GM18873 (cell line): ENCODE results near the gene AMBP.

Experiments
- ATAC-seq: cut with Tn5 transposase; IDR thresholded peaks from one replicate; pipeline ENCODE4 v1.9.1; 2021; ENCODE audit warnings: mild to moderate bottlenecking, moderate library complexity, moderate number of reproducible peaks; ENCODE audit not compliant: unreplicated experiment, low FRiP score

The AMBP gene

DNA sequence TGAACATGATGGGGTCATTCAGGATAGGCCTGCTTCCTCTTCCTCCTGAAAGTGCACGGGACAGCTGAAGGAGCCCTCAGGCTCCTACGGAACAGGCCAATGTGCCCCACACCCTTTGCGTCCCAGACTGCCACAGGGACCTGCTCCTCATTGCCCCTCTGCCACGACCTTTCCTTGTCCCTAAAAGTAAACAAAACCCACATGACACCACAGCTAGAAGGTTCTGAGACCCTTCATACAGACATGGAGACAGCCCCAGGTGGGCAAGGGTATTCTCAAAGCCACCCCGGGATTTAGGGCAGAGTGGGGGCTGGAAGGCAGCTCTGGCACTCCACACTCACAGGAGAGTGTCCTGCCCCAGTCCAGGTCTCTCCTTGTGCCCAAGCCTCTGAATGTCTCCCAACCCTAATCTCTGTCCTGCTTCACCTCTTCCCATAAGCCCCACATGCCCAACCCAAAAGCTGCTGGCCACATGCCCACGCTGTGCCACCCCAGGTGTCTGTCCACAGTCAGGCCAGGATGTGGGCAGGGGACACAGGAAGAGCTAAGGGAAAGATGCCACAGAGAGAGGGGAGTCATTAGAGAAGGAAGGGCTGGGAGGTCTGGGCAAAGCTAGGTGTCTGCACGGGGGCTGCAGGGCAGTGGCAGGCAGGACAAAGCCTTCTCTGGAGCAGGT, 800 bp downstream of the AMBP start:
- no peak for ATAC-seq

DNA sequence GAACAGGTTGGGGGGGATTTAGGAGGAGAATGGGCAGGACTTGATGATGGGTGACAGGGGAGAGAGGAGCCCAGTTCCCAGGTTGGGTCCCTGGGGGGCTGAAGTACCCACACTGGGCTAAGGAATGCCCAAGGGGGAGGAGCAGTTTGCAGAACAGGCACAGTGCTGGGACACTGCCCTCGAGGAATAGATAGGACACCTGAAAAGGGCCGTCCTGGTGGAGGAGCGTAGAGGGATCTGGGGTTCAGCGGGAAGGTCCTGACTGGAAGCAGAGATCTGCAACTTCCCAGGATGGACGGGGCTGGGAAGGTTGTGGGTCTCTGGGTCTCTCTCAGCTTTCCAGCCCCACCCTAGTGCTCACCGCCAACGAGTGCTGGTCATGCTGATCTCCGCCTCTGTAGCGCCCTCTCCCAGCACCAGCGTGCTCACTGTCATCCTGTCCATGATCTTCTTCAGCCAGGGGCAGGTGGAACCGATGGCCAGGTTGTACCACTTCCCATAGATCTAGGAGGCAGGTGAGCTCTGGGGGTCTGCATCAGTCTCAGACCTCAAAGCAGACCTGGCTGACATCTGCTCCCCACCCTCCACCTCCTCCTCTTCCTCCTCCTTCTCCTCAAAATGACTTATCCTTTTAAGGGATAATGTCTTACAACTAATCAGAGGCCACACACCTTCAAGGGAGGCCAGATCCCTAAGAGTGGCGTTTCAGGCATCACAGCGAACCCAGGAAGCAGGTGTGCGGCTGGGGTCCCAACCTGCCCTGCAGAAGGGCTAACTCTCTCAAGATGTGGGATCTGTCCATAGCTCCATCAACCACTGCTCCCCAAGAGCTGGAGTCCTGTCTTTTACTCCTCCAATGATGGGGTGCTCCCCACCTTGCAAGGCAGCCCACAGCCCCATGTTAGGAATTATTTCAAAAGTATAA, 1.6 kb downstream of the AMBP start:
- no peak for ATAC-seq

DNA sequence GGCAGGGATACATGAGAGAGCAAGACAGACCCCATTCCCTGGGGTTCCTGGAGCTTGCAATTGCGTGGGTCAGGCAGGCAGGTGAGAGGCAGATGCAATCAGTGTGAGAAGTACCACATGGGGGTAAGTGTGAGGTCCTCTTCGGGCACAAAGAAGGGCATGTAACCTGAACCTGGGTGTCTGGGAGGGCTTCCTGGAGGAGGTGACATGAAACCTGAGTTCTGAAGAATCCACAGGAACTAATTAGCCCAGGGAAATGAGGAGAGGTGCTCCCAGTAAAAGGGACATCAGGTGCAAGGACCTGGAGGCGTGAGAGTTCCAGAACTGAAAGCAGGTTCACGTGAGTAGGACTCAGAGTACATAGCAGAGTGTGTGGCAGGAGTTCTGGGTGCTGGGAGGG, 2.5 kb downstream of the AMBP start:
- no peak for ATAC-seq

DNA sequence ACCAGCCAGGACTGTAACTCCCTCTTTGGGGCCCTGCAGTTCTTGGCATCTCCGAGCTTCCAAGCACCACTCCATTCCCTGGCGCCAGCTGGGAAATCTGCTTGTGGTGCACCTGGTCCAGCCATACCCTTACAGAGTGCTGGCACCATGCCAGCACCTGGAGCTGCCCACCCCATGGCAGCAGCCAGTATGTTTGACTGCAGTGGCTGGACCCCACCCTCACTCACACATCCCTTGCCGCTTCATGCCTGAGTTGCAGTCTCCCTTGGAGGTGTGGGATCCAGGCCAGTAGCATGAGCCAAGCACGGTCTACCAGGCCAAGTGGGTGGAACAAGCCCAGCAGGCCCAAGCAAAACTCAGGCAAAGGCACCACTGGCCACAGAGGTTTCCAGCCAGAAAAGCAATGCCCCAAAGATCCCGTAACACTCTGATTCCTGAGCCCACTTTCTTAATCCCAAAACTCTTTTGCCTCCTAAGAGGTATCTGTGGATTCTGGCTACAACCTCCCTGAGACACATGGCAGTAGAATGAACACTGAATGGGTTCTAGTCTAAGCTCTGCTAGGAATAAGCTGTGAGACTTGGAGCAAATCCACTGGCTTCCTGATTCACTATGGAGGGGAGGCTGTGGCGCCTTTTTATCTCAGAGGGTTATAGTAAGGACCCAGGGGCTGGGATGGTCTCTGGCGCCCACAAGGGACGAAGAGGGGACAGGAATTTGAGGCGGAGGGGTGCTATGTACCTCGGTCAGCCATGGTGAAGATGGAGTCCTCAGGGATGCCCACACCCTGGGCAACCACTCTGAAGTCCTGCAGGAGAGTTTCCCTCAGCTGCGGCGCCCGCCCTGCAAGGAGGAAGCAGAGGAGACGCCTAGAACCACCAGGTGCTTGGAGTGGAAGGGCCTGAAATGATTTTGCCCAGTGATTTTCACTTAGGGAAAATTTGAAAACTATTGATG, 5.6 kb downstream of the AMBP start:
- no peak for ATAC-seq

DNA sequence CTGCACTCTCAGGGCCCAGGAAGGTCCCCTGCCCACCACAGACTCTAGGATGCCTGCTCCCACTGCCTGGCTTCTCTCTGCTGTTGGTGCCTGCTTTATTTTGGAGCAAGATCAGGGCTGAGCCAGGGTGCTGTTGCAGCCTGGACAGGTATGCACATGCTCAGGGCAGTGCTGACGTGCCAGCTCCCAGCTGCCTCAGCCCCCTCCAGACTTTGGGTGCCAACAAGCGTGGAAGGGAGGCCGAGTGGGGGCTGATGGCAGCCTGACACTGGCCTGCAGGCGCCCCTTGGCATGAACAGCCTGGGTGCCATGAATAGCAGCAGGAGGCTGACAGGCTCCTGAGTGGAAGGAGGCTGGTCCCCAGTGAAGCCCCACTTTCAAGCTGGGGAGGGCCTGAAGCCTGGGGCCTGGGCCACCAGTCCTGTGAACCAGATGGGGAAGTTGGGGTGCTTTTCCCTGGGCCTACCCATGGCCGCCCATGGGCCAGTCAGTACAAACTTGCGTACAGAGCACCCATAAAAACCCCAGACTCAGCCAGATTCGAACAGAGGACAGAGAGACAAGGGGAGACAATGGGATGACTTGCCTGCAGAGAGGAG, 6.8 kb downstream of the AMBP start:
- no peak for ATAC-seq

DNA sequence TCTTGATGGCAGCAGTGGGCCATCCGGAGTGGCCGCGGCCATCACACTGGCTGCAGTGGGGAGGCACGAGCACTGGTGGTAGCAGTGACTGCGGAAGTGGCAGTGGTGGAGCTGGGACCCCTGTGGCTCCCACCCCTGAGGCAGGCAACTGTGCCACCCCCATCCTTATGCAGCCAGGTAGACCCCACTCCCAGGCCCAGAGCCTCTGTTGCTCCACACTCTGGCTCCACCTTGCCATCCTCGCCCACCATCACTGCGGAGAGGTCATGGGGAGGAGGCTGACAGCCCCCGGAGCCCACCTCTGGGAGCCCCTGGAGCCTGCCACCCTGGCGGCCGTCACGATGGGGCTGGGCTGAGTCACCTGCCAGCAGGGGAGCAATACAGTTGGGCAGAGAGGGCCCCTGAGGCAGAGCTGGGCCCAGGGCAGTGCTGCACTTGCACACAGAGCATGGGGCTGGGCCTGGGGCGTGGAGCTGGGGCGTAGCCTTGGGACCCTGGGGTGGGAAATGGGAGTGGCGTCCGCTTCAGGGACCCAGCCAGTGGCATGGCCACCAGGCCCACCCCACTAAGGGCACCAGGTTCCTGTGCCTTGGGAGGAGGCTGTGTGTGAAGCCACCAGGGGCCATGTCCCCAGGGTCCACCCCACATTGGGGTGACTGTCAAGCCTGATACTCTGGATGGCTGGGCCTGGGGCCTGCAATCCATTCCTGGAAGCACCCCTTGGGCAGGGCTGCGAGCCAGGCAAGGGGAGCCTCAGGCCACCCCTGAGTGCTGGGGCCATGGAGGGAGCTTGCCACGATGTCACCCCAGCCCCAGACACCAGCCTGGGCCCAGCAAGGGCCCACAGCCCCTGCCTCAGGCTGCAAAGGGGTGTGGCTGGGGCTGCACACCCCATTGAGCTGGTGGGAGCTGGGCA, 7.7 kb downstream of the AMBP start:
- ATAC-seq, result no peak

DNA sequence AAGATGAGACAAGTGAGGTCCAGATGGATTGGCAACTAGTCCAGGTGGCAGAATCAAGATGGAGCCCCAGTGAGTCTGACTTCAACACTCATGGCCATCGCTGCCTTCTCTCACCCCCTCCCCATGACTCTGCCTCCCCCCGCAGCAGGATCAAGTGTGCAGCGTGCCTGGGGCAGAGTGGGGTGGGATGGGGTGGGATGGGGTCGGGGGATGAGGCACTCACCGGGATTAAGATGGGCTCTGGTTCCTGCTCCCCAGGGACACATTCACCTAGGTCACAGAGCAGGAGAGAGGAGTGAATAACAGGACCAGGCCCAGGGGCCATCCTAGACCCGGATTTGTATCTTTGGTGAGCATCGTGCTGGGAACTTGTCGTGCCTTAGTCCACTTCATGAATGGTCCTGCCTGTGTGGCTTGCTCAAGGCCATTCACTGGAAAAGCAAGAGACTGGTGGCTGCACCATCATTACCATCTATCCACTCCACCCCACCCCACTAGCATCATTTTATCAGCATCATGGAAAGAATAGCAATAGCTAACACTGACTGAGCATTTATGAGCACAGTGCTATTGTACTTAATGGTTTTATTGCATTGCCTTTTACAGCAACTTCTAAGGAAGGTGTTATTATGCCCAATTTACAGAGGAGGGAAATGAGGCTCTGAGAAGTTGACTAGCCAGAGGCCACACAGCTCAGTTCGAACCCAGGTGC, 8.5 kb downstream of the AMBP start:
- no peak for ATAC-seq

DNA sequence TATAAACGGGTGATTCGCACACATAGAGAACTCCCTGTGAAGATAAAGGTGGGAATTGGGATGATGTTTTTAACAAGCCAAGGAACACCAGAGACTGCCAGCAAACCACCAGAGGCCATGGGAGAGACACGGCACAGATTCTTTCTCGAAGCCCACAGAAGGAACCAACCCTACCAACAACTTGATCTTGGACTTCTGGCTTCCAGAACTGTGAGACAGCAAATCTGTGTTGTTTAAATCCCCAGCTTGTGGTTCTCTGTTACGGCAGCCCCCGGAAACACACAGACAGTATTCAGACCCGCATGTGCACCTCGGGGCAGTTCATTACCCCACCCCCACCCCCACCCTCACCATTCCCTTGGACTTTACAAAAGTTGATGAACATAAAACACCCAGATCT, 12.8 kb downstream of the AMBP start:
- no peak for ATAC-seq

DNA sequence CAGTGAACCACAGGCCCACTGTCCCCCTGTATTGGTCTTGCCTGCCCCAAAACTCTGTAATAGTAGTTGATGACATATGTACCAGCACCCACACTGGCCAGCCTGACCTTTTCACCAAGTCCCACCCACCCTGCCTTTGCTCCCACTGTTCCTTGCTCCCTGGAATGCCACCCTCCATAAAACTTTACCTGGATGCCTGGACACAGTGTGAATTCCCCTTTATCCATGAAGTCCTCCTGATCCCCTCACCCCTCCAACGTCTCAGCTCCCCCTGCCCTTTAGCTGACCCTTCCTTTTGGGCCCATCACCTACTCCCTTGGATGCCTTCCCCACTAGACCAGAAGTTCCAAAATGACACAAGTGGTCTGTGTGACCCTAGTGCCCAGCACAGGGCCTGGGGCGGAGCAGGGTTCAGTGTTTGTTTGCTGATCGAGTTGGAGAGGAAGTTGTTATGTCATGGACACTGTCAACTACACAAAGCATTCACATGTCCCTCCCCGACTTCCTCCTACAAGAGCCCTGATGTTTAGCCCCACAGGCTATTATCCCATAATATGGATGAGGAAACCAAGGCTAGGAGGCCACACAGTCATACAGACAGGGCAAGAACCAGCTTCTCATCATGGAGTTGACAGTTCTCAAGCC, 16.1 kb downstream of the AMBP start:
- ATAC-seq, result no peak

DNA sequence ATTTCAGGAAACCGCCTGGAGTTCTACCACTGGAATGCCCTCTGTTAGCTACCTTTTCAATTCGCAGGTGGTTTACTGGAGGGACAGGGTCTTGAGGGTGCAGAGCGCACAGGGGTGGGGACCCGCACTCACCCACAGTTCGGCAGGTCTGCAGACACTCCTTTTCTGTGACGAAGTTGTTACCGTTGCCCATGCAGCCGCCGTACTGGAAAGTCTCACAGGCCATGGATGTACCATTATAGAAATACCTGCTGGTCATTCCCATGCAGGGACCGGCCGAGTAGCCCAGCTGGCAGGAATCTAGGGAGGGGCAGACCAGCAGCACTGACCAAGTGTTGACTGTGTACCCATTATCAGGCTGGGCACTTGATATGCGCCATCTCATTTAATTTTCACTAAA, 16.8 kb downstream of the AMBP start:
- no peak for ATAC-seq

DNA sequence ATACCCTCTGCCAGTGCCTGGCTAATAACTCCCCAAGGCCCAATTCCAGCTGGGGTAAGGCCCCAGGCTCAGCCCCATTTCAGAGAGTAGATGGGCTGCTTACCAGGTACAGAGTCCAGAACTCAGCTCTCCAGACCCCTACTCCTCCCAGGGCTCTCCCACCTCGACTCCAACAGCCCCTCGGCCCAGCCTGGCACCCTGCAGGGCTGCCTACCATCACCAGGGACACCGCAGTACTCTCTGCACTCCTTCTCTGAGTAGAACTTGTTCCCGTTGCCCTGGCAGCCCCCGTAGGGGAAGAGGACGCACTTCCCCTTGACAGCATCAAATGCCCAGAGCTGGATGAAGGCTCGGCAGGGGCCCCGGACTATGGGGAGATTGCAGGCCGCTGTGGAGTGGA, 17.4 kb downstream of the AMBP start:
- no peak for ATAC-seq

DNA sequence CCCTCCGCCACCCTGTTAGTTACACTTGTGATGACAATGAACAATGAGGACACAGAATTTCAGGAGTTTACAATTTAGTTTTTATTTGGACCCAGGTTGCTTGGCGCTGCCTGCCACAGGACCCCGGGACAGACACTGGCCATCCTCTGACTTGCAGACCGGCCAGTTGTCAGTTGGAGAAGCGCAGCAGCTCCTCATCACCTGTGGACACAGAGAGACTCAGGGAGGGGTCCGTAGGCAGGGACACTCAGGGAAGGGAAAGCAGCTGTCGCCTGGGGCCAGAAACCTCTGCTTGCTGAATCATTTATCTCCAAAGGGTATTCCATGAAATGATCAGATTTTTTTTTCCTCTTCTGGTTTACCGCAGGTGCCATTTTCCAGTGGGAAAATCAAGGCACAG, 18.0 kb downstream of the AMBP start:
- no peak for ATAC-seq

DNA sequence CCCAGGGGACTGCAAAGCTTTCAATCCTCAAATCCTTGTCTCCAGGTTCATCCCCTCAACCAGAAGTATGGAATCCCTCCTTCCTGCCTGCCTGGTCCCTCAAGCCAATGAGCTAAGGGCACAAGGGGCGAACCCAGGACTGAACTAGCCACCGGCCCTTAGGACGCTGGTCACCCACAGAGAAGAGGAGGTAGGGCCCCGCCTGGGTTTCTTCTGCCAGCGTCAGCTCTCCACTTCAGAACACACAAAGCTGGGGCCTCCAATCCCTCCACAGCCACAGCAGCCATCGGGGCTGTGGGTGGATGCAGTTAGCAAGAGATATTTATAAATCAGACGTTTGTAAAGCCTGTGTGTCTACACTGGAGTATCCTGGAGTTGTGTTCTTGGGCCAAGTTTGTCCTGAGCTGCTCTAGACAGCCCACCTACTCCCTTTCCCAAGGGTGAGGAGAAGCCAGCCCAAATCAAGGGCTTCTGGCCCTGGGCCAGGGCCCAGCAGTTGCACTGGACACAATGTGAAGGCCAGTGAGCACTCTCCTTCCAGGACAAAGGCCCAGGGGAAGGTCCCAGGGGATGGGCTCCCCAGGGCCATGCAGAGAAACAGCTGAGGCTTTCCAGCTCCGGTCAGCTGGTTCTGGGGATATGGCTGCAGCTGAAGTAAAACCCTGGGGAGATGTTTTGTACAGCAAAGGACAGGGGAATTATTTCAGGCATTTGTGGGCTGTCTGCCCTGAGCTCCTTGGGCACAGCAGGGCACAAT, 18.9 kb downstream of the AMBP start:
- no peak for ATAC-seq

DNA sequence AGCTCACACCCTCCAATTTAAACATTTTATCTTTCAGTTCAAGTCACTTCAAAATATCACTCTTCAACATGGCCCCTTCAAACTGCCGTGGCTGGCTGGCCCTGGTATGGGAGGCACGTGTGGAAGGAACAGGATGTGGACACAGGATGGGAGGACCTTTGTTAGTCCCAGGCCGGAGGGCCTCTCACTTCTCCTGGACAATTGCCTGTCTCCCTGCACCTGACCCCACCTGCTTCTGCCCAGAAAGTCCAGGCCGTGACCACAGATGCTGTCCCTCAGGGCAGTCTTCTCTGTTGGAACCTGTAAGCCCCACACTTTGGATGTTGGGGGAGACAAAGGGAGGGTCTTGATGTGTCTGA, 19.4 kb downstream of the AMBP start:
- no peak for ATAC-seq

DNA sequence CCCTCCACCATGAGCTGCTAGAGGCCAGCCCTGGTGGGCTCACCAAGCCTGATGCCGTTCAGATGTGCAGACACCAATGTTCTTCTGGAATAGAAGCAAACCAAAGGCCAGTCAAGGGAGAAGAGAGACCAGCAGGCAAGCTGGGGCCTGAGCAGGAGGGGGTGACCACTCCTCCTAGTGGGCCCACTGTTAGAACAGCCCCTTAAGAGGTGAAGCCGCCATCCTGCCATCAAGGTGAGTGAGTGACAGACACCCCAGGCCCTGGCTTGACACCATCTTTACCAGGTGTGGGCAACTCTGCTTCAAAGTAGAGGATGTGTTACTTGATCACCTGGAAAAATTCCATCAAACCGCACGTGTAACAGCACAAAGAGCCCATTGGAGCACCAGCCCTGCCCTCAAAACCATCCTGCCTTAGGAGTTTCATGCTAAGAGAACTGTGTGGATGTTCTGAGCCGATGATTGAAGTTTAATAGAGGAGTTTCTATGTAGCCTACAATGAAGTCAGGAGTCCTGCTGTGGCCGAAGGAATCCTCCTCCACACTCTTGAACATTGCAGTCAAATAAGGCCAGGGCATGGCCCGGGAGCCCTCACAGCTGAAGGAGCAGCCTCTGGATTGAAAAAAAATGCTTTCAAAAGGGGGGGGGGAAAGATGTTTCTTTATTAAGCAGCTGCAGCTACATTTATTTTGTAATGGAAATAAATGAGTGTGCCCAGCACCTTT, 20.8 kb downstream of the AMBP start:
- ATAC-seq, result no peak

DNA sequence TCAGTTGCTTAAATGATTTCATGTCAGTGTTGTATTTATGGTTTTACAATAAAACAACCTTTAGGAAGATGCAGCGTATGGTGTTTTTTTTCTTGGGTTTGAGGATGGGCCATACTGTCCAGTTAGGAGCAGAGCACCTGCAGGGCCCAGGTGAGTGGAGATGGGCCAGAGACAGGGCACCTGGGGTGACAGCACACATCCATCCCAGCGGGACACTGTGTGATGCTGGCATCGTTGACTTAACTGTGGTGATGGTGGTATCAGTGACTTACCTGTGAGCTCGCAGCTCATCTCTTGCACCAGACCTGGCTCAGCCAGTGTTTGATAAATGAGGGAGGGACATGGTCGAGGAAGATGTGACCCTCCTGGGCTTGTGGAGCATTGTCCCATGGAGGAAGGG, 21.6 kb downstream of the AMBP start:
- ATAC-seq, result no peak

DNA sequence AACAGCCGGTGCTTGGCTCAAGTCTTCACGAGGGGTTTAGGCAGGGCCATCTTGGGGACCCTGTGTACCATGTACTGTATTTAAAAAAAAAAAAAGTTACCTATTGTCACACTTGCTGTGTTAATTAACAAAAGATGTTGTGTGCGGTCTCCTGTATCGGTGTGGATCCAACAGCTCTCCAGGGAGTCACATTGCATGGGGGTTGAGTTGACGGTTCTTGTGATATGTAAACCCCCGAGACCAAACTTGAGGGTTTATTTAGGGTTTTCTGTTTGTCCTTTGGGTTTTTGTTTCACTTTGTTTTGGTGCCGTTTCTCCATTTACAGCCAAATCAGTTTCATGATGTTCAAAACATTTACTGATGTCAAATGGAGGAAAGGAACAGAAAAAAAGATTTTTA, 22.2 kb downstream of the AMBP start:
- ATAC-seq, result no peak
